ENCODE results near the gene PRSS23. TPM values are rescaled to one million over a fixed set of nuclear protein-coding genes. Genes with fewer than 3 reads are reported as not detected.

PRSS23 gene
- total RNA-seq, 1 experiment from 2014 or later: 355 TPM

GRCh38 chr11:86784241-86784681 is 16.1 kb upstream of the PRSS23 start:
- Histone ChIP-seq H3K4me3 (ENCODE audit: low read depth in 2 of 2, low read length in 2 of 2) (no peak overlapping the region), H3K27me3 (ENCODE audit: control insufficient read depth, insufficient read depth, low read length) (no peaks in the 10 kb centered on the region), H3K4me1 (ENCODE audit: control insufficient read depth, insufficient read depth, low read length) (peaks cover 27% of the 10 kb centered on the region), H3K27ac (ENCODE audit: low read length) (peak overlapping the region; percentile 76; the same call in 1 of the 2 replicates), H3K36me3 (ENCODE audit: control insufficient read depth, insufficient read depth, low read length) (no peaks in the 10 kb centered on the region), H3K9me3 (ENCODE audit: control insufficient read depth, insufficient read depth, low read depth, low read length) (no peaks in the 10 kb centered on the region)
- intact Hi-C loops (cut with micrococcal nuclease; ENCODE audit: unreplicated experiment) (no loop called here), in situ Hi-C loops (cut with HindIII; ENCODE audit: low pct_unique_long_range_greater_than_20kb, low sequenced_read_pairs) (no loop called here)
- 0 out of 2 replicates have a peak, but pooled peaks have one; percentile 53 for ATAC-seq
- ChIA-PET CTCF (no interaction called here), POLR2A (no interaction called here)
- no TSS peak for BruUV-seq (replicated peaks)
- TF ChIP-seq CTCF (IDR thresholded peaks at IDR 0.05): no peak
- no peak for TF ChIP-seq POLR2AphosphoS5 (IDR thresholded peaks at IDR 0.05; ENCODE audit: low read depth, low read length)
- no peak for TF ChIP-seq TCF7L2 (IDR thresholded peaks at IDR 0.05; ENCODE audit: low read depth, low read length)
- TF ChIP-seq SIN3A (IDR thresholded peaks at IDR 0.05; ENCODE audit: borderline replicate concordance, insufficient read depth, low read depth, low read length): no peak
- TF ChIP-seq REST (IDR thresholded peaks at IDR 0.05; ENCODE audit: insufficient read depth in 1 of 2, low read depth in 2 of 2, low read length in 1 of 2): no peak
- no peak for DNase-seq (ENCODE audit: low read depth, low spot score)

- TF ChIP-seq SIN3A (IDR thresholded peaks at IDR 0.05; ENCODE audit: borderline replicate concordance, insufficient read depth, low read depth, low read length): no peak
- TF ChIP-seq REST (IDR thresholded peaks at IDR 0.05; ENCODE audit: insufficient read depth in 1 of 2, low read depth in 2 of 2, low read length in 1 of 2): no peak
- TF ChIP-seq CTCF (IDR thresholded peaks at IDR 0.05): no peak
- no peak for TF ChIP-seq TCF7L2 (IDR thresholded peaks at IDR 0.05; ENCODE audit: low read depth, low read length)
- no peak overlapping the region for H3K4me3 ChIP-seq (ENCODE audit: low read depth in 2 of 2, low read length in 2 of 2)
- no peaks in the 10 kb centered on the region for H3K36me3 ChIP-seq (ENCODE audit: control insufficient read depth, insufficient read depth, low read length)
- H3K27me3 ChIP-seq (ENCODE audit: control insufficient read depth, insufficient read depth, low read length): no peaks in the 10 kb centered on the region
- H3K27ac ChIP-seq (ENCODE audit: low read length): peak overlapping the region; percentile 65; the same call in 1 of the 2 replicates
- ChIA-PET POLR2A (no interaction called here), CTCF (no interaction called here)
- intact Hi-C loops (cut with micrococcal nuclease; ENCODE audit: unreplicated experiment) (no loop called here), in situ Hi-C loops (cut with HindIII; ENCODE audit: low pct_unique_long_range_greater_than_20kb, low sequenced_read_pairs) (no loop called here)
- BruUV-seq (replicated peaks): no TSS peak
- peaks cover 34% of the 10 kb centered on the region for H3K4me1 ChIP-seq (ENCODE audit: control insufficient read depth, insufficient read depth, low read length)
- H3K9me3 ChIP-seq (ENCODE audit: control insufficient read depth, insufficient read depth, low read depth, low read length): no peaks in the 10 kb centered on the region
- ATAC-seq (0 out of 2 replicates have a peak, but pooled peaks have one; percentile 9), DNase-seq (ENCODE audit: low read depth, low spot score) (no peak)
Observed at GRCh38 chr11:86785576-86785975, 14.8 kb upstream of the PRSS23 start.

All from Panc1 (cell line).